AG04450 (cell line): Measurements from ENCODE around the gene TPGS1. TPM values are rescaled to one million over a fixed set of nuclear protein-coding genes. Genes with fewer than 3 reads are reported as not detected.

Source experiments
- CTCF ChIA-PET: fragments of 300-600, 350-600 bp; formaldehyde crosslinking; extraction: SDS; loops from one replicate; lab custom pipeline; 2022; ENCODE audit warnings: antibody characterized with exemption, inconsistent platforms; lab: Charles Lee
- POLR2A ChIA-PET: fragments of 350-600 bp; formaldehyde crosslinking; extraction: SDS; loops from one replicate; lab custom pipeline; 2021; ENCODE audit warnings: antibody characterized with exemption, inconsistent platforms; lab: Yijun Ruan, JAX
- DNase-seq: peaks from one replicate; pipeline ENCODE4 v3.0.0-alpha.2; 2011; ENCODE audit warnings: low read depth, low spot score
- H3K27ac ChIP-seq: one replicate; pipeline ENCODE4 v1.5.1; 2012; ENCODE audit warnings: low read depth, low read length, control low read depth
- H3K27me3 ChIP-seq: one replicate; pipeline ENCODE4 v1.6.0; 2012; ENCODE audit warnings: low read length; ENCODE audit not compliant: control insufficient read depth, insufficient read depth
- H3K4me3 ChIP-seq: 2 replicates; pipeline ENCODE4 v1.5.1; 2011; ENCODE audit warnings: mild to moderate bottlenecking, low read depth, low read length, control low read depth
- H3K9me3 ChIP-seq: 2 replicates; pipeline ENCODE4 v1.5.1; 2012; ENCODE audit warnings: low read length; ENCODE audit not compliant: control insufficient read depth, insufficient read depth
- polyA plus RNA-seq: library from polyadenylated mRNA; depleted of rRNA; stranded (reverse); fragments of >200 nt; gene quantifications from 2 replicates; pipeline ENCODE4 v1.2.3, GENCODE V29; 2011
- TF ChIP-seq, protein P1 (sequence below): IDR thresholded peaks from 2 replicates; pipeline ENCODE4 v1.5.1; 2011; ENCODE audit warnings: low read depth, low read length, control low read depth, inconsistent platforms

Gene TPGS1
- polyA plus RNA-seq, 1 experiment, result 2.6 TPM

DNA sequence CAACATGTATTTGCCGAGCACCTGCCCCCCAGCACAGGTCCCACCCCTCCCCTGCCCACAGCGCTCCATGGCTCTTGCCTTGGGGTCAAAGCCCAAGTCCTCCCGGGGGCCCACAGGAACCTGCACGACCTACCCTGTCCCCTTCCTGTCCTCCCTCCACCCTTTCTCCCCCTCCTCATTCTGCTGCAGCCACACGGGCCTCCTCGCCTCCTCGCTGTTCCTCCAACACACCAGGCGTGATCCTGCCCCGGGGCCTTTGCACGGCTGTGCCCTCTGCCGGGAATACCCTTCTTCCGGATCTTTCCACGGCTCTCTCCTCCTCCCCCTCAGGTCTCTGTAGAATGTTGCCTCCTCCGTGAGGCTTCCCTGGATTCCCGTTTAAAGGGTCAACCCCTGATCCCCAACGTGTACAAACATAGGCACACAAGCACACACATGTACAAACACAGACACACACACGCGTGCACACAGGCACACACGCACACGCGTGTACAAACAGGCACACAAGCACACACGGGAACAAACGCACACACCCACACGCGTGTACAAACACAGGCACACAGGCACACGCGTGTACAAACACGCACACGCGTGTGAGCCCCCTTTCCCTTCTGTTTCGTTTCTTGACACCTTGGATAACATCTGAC is 8.2 kb upstream of the TPGS1 start:
- TF ChIP-seq, protein P1, sequence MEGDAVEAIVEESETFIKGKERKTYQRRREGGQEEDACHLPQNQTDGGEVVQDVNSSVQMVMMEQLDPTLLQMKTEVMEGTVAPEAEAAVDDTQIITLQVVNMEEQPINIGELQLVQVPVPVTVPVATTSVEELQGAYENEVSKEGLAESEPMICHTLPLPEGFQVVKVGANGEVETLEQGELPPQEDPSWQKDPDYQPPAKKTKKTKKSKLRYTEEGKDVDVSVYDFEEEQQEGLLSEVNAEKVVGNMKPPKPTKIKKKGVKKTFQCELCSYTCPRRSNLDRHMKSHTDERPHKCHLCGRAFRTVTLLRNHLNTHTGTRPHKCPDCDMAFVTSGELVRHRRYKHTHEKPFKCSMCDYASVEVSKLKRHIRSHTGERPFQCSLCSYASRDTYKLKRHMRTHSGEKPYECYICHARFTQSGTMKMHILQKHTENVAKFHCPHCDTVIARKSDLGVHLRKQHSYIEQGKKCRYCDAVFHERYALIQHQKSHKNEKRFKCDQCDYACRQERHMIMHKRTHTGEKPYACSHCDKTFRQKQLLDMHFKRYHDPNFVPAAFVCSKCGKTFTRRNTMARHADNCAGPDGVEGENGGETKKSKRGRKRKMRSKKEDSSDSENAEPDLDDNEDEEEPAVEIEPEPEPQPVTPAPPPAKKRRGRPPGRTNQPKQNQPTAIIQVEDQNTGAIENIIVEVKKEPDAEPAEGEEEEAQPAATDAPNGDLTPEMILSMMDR, result no peak
- Histone ChIP-seq H3K4me3 (no peak overlapping the region), H3K27me3 (peaks cover 22% of the 10 kb centered on the region), H3K9me3 (no peaks in the 10 kb centered on the region; the same call in 1 of the 2 replicates), H3K27ac (no peak overlapping the region)
- CTCF ChIA-PET, result interaction anchor here (1.6 kb wide), 1 partner anchor 7 kb away, joined by 9 read pairs; no protein-coding TSS in a partner anchor
- DNase-seq, result no peak
- POLR2A ChIA-PET, result interaction anchor here (0.6 kb wide), 1 partner anchor 77 kb away, joined by 3 read pairs; no protein-coding TSS in a partner anchor

DNA sequence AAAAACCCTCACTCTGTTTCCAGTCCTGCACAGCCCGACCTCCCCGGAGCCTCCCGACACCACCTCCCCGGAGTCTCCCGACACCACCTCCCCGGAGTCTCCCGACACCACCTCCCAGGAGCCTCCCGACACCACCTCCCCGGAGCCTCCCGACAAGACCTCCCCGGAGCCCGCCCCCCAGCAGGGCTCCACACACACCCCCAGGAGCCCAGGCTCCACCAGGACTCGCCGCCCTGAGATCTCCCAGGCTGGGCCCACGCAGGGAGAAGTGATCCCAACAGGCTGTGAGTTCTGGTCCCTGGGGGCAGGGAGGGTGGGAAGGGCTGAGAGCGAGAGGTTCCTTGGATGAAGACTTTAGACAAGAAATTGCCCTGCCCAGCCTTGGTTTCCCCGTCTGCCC is 5.7 kb upstream of the TPGS1 start:
- TF ChIP-seq, protein P1, result no peak
- ChIA-PET POLR2A (no interaction called here), CTCF (no interaction called here)
- H3K4me3 ChIP-seq, result no peak overlapping the region
- H3K27ac ChIP-seq, result no peak overlapping the region
- H3K27me3 ChIP-seq, result peaks cover 17% of the 10 kb centered on the region
- H3K9me3 ChIP-seq, result no peaks in the 10 kb centered on the region; the same call in 1 of the 2 replicates
- no peak for DNase-seq

DNA sequence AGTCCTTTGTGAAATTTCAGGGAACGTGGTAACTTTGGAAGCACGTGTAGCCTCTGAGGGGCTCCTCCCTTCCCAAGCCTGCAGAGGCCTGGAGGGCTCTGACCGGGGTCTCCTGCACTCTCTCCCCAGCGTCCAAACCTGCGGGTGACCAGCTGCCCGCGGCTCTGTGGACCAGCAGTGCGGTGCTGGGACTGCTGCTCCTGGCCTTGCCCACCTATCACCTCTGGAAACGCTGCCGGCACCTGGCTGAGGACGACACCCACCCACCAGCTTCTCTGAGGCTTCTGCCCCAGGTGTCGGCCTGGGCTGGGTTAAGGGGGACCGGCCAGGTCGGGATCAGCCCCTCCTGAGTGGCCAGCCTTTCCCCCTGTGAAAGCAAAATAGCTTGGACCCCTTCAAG is 2.7 kb upstream of the TPGS1 start:
- TF ChIP-seq, protein P1, result no peak
- no peak overlapping the region for H3K27ac ChIP-seq
- DNase-seq, result no peak
- no peak overlapping the region for H3K4me3 ChIP-seq
- ChIA-PET CTCF (interaction anchor here (0.7 kb wide), 1 partner anchor 9 kb away, joined by 4 read pairs; the partner anchor contains the start of gene MADCAM1), POLR2A (no interaction called here)
- no peaks in the 10 kb centered on the region for H3K27me3 ChIP-seq
- H3K9me3 ChIP-seq, result no peaks in the 10 kb centered on the region; the same call in 1 of the 2 replicates

DNA sequence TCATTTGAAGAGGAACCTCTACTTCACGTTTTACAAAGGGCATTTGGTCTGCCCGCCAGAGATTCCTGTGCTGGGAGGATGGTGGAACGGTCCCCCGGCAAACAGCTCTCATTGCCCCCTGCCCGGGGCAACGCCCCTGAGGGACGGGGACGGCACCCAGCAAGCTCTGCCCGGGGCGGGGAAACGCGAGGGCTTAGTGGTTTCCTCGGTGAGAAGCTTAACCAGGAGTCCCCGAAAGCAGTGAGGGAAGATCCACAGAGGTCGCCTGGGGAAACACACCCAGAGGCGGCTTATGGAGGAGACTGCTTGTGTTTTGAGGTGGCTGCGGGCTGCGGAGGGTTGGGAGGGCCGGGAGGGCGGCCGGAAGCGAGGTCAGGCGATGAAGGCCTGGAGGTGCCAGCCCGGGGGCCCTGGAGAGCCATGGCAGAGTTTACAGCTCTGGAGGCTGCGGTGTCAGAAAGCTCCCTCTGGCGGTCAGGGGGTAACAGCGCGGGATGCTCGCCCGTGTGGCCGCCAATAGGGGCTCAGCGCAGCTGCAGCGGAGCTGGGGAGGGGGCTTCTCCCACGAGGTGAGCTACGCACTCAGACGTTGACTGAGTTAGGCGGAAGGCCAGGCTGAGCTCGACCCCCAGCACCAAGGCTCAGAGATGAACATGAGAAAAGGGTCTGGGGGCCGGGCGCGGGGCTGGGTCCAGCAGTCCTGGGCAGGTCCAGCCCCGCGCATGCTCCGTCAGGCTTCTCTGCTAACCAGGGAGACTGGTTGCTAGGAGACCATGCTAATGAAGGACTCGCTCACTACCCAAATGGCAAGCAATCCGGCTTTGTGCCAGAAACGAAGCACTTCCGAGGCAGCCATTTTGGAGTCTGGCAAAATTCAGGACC is 652 bp upstream of the TPGS1 start:
- H3K4me3 ChIP-seq, result peak overlapping the region; percentile 87
- no peaks in the 10 kb centered on the region for H3K27me3 ChIP-seq
- ChIA-PET CTCF (interaction anchor here (0.6 to 1.8 kb wide), 26 partner anchors 8 to 625 kb away, joined by 3 to 16 read pairs (median 4); partner anchors contain the start of genes CDC34, CNN2, MIER2 and SHC2), POLR2A (interaction anchor here (0.5 to 1.1 kb wide), 6 partner anchors 9 to 159 kb away, joined by 3 to 7 read pairs (median 4); partner anchors contain the start of gene CDC34)
- peak overlapping the region; percentile 88 for H3K27ac ChIP-seq
- DNase-seq, result peak; percentile 75
- TF ChIP-seq, protein P1, result peak; percentile 96
- H3K9me3 ChIP-seq, result no peaks in the 10 kb centered on the region; the same call in 1 of the 2 replicates
